Measurements from ENCODE around the gene MYO5C. TPM values are rescaled to one million over a fixed set of nuclear protein-coding genes. Genes with fewer than 3 reads are reported as not detected.

MYO5C gene
- total and polyA plus RNA-seq, 2 of the 8 experiments (the other 6 are each of a cell fraction or from before 2014, with no cell fraction given): 8.2 to 26.7 TPM

DNA sequence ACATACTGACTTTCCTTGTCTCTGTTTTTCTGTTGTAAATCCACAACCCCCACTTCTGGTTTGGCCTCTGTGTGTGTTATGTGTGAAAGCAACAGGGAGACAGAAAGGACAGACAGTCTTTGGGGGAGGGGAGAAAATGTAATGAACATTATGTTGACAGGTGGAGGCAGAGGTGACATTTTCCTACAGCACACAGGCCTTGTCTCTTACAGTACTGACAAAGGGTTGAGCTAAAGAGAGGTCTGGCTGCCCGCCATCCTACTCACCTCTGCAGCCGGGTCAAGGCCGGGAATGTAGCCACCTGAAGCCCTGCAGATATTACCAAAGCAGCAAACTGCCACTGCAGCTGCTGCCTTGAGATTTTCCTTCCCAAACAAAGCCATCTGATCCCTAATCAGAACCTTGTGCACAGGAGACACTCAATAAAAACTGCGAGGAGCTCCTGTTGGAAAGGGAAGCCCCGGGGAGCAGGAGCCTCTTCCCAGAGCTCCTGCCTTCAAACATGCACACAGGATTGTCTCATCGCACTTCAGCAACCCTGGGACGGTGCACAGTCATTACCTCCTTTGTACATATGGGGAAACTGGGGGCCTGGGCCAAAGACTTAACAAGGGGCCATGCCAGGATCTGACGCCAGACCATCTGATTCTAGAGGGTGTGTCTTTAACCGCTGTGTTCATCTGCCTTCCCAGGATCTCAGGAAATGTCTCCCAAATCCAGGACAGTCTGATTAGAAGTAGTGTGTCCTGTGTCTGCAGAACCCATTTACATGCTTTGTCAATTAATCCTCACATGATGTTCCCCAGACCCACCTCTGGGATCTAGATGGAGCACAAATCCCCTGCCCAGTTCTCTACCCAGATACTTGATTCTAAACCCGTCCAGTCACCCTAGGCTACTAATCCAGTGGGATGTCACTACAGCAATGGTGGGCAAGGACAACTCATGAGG, 14.2 kb downstream of the MYO5C start:
- Histone ChIP-seq H3K23me2 (ENCODE audit: low read depth, low read length) (no peaks in the 10 kb centered on the region), H3K9me3 (ENCODE audit: insufficient read depth in 2 of 2, low read depth in 1 of 2, low read length in 1 of 2) (peaks cover 2 to 8% of the 10 kb centered on the region in 2 experiments; a peak in 2 of 4 replicates), H2AK5ac (ENCODE audit: low read depth, low read length) (no peak overlapping the region), H3K4me1 (replicated peaks in 1 of 4; ENCODE audit: control insufficient read depth in 3 of 4, insufficient read depth in 4 of 4, low read length in 3 of 4) (no peaks in the 10 kb centered on the region), H3K18ac (ENCODE audit: extremely low read depth, low read length) (no peak overlapping the region), H3K79me1 (ENCODE audit: low read depth, low read length) (no peaks in the 10 kb centered on the region), H3K4me2 (ENCODE audit: insufficient read depth in 1 of 2, low read depth in 2 of 2, low read length in 2 of 2) (no peak overlapping the region), H3K4me3 (ENCODE audit: extremely low read depth in 1 of 4, insufficient read depth in 2 of 4, low read depth in 3 of 4, low read length in 4 of 4) (no peak overlapping the region), H3K14ac (ENCODE audit: insufficient read length) (no peak overlapping the region), H2BK120ac (replicated peaks; ENCODE audit: low read depth, low read length) (no peak overlapping the region), H3K23ac (ENCODE audit: insufficient read length) (no peak overlapping the region), H3K4ac (replicated peaks; ENCODE audit: insufficient read length, low read depth, low read length) (no peak overlapping the region), H4K20me1 (replicated peaks in 1 of 2; ENCODE audit: control insufficient read depth in 1 of 2, insufficient read depth in 2 of 2, low read length in 2 of 2) (no peaks in the 10 kb centered on the region), H3K56ac (replicated peaks; ENCODE audit: insufficient read length, low read depth, low read length) (no peak overlapping the region), H2BK5ac (ENCODE audit: low read depth, low read length) (no peak overlapping the region), H4K91ac (replicated peaks; ENCODE audit: insufficient read length, low read length) (no peak overlapping the region), H2BK15ac (ENCODE audit: low read length) (no peak overlapping the region), H4K5ac (ENCODE audit: insufficient read length, low read depth, low read length) (no peak overlapping the region), H2BK20ac (ENCODE audit: low read length) (no peak overlapping the region), H2AFZ (ENCODE audit: low read length) (no peak overlapping the region), H3K9ac (replicated peaks in 1 of 4; ENCODE audit: extremely low read depth in 1 of 4, low read depth in 3 of 4, low read length in 3 of 4) (no peak overlapping the region), H3K79me2 (ENCODE audit: control insufficient read depth in 1 of 2, insufficient read depth in 2 of 2, low read length in 2 of 2) (no peaks in the 10 kb centered on the region; a peak in 1 of 4 replicates), H3K27ac (ENCODE audit: low read depth, low read length) (no peak overlapping the region), H3K27me3 (replicated peaks in 1 of 4; ENCODE audit: control insufficient read depth in 3 of 4, extremely low read depth in 1 of 4, insufficient read depth in 3 of 4, low read length in 3 of 4) (no peaks in the 10 kb centered on the region), H3K36me3 (ENCODE audit: control insufficient read depth in 2 of 4, insufficient read depth in 4 of 4, low read length in 3 of 4) (peaks cover 8 to 39% (median 20%) of the 10 kb centered on the region in 4 experiments; a peak in 7 of 8 replicates), H4K8ac (ENCODE audit: extremely low read depth, insufficient read depth, low read length) (no peak overlapping the region), H2BK12ac (ENCODE audit: low read depth, low read length) (no peak overlapping the region)
- CTCF ChIA-PET (ENCODE audit: partially characterized antibody): interaction anchor here (0.6 to 4.0 kb wide), 4 partner anchors 9 to 25 kb away, joined by 3 to 33 read pairs (median 9); no protein-coding TSS in a partner anchor
- no peak for DNase-seq (ENCODE audit: low read depth in 1 of 2, low spot score in 2 of 2)
- 94% methylated on average over 10 of the region's 10 CpGs; no CpG with 5 or more reads in 1 of the 2 experiments for WGBS, 2 experiments (ENCODE audit: extremely low coverage in 1 of 2, insufficient coverage in 1 of 2, insufficient read length in 1 of 2, insufficient replicate concordance in 2 of 2, low coverage in 1 of 2, low lambda C conversion rate in 2 of 2, missing lambda C conversion rate in 1 of 2)
- POLR2A ChIA-PET (ENCODE audit: partially characterized antibody): interaction anchor here (0.5 to 2.0 kb wide), 4 partner anchors 8 to 120 kb away, joined by 3 to 6 read pairs (median 4); no protein-coding TSS in a partner anchor
- FAIRE-seq: no peak
- no peak for TF ChIP-seq ATF3 (IDR thresholded peaks at IDR 0.05; ENCODE audit: insufficient read depth, low read depth, low read length)
- no peak for TF ChIP-seq KDM4A (IDR thresholded peaks at IDR 0.05; ENCODE audit: low read depth, low read length, severe bottlenecking)
- TF ChIP-seq, protein P1, sequence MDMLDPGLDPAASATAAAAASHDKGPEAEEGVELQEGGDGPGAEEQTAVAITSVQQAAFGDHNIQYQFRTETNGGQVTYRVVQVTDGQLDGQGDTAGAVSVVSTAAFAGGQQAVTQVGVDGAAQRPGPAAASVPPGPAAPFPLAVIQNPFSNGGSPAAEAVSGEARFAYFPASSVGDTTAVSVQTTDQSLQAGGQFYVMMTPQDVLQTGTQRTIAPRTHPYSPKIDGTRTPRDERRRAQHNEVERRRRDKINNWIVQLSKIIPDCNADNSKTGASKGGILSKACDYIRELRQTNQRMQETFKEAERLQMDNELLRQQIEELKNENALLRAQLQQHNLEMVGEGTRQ (IDR thresholded peaks at IDR 0.05; ENCODE audit: low read length): no peak
- TF ChIP-seq CTCF (IDR thresholded peaks at IDR 0.05; ENCODE audit: control extremely low read depth in 1 of 3, insufficient read depth in 1 of 3, low read depth in 1 of 3, low read length in 3 of 3): no peak
- TF ChIP-seq NANOG (IDR thresholded peaks at IDR 0.05; ENCODE audit: insufficient read depth, low read depth, low read length, poor library complexity, severe bottlenecking): no peak
- no peak for TF ChIP-seq CBX5 (IDR thresholded peaks at IDR 0.05; ENCODE audit: low read depth, low read length)

All from H1 (cell line).